HG02970 (cell line): Measurements from ENCODE around the gene CNTNAP4.

ENCODE experiments used
- ATAC-seq: cut with Tn5 transposase; IDR thresholded peaks from one replicate; pipeline ENCODE4 v1.9.1; 2021; ENCODE audit warnings: mild to moderate bottlenecking, moderate library complexity, moderate number of reproducible peaks; ENCODE audit not compliant: unreplicated experiment, low FRiP score

Gene CNTNAP4

DNA sequence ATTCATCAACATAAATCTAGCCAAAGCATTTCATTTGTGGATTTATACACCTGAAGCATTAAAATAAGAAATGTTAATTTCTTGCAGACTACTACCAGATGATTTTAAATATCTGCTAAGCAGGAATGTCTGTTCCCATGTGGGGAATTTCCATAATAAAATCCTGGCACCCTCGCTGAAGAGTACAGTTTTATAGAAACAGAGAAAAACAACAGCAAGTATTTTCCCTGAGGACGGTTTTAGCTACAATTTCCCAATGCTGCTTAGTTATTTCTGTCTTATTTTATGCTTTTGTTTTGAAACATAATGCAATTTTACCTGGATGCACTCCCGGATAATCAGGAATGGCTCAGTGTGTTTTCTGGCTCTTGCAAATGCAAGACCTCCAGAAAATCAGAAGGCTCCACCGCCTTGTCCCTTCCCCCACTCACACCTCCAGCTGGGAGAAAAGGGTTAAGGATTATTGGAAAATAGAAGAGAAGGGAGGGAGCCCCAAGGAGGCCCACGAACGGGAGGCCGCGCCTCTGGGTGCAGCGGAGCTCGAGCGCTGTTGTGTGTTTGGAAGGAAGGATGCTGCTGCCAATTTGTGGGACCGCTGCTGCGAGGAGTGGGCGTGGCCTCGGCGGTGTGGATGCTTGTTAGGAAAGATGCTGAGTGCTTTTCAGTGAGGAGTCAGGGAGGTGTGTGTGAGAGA lies at the start of gene CNTNAP4:
Gene CNTNAP4, plus strand, starts transcription at position 657 of the 694 bp plus-strand sequence. CDS start 262 bp downstream, outside the sequence.
- no peak for ATAC-seq

DNA sequence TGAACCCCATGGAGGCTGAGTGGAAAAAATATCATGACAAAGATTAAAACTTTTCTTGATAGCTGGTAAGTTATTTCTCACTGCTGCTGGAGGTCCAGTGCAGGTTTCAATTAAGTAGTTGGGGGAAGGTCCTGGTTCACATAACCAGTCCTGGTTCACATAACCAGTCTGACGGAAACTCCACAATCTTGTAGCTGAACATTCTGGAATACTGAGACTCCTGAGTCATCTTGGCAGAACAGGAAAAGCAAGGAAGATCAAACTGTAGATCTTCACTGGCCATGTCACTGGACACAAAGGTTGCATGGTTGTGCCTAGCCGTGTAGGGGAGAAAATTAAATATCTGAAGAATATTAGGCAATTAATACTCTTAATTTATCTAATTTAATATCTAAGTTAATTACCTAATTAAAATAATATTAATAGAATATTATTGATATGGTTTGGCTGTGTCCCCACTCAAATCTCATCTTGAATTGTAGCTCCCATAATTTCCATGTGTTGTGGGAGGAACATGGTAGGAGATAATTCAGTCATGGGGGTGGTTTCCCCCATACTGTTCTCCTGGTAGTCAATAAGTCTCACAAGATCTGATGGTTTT lies 48.6 kb upstream of the CNTNAP4 start:
- ATAC-seq = no peak

GRCh38 chr16:76232704-76233103 lies 44.5 kb upstream of the CNTNAP4 start:
- ATAC-seq = no peak

- ATAC-seq = no peak
Observed at GRCh38 chr16:76235025-76235424, 42.2 kb upstream of the CNTNAP4 start.

GRCh38 chr16:76235426-76235825 lies 41.8 kb upstream of the CNTNAP4 start:
- no peak for ATAC-seq

GRCh38 chr16:76237471-76237870 lies 39.7 kb upstream of the CNTNAP4 start:
- no peak for ATAC-seq

DNA sequence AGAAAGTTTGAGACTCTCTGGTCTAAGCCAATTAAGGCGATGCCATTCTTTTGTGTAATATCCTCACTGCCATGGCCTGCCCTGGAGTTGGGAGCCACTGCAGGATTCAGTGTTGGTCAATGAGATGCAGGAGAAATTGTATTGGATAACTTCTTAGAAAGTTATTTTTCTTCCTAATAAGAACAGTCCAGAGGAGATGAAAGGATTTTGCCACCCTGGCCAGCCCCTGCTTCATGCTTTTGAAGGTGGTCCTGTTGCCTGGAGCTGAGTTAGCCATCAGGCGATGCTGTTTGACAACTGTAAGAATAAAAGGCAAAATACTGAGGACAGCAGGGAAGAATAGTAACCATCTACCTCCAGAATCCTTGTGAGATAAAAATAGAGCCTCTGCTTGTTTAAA lies 35.4 kb upstream of the CNTNAP4 start:
- no peak for ATAC-seq

DNA sequence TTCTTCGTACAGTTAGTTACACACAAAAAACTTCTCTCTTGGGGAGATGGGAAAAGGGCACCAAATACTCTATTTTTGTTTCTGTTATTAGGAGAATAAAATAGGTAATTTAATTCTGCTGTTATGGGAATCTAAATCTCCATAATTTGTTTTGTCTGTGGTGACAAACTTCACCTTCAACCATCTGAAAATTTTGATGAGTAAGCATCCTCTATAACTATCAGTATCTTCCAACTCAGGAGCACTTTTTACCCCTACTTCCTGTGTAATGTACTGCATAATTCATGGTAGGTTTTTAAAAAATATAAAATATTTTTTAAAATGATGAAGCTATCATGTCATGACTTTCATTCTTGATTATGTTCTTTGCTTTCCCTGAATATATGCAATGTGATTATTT lies 33.6 kb upstream of the CNTNAP4 start:
- no peak for ATAC-seq

- no peak for ATAC-seq
Observed at GRCh38 chr16:76246587-76246986, 30.6 kb upstream of the CNTNAP4 start.

- ATAC-seq = no peak
Observed at GRCh38 chr16:76265434-76266045, 11.7 kb upstream of the CNTNAP4 start.

DNA sequence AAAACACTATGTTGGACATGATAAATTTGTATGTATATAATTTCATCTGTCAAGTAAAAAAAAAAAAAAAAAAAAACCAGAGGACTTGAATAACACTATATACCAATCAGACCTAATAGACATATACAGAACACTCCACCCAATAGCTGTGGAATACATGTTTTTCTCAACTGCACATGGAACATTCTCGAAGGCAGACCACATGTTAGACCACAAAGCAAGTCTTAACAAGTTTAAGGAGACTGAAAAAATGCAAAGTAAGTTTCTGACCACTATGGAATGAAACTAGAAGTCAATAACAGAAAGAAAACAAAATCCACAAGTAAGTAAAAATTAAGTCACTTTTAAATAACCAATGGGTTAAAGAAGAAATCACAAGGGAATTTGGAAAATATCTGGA lies 8.4 kb upstream of the CNTNAP4 start:
- ATAC-seq = no peak

DNA sequence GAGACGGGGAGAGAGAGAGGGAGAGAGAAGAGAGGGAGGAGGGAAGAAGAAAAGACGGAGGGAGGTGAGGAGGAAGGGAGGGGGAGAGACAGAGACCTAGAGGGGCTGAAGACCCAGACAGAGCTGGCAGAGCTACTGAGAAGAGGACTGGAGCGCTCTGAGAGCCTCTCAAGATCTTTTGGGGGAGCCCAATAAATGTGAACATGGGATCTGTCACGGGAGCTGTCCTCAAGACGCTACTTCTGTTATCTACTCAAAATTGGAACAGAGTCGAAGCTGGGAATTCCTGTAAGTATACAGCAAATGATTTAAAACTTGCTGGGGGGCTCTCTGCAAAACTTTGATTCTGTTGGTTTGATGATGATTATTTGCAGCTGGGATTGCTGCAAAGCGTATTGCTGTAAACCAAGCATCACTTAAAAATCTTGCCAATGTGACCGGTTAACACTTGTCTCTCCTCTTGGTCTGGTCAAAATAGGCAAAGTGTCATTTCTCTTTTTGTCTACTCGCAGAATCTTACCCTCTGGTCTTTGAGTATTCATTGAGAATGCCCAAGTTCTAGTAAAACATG lies 344 bp downstream of the CNTNAP4 start:
- no peak for ATAC-seq

GRCh38 chr16:76278086-76278485 lies 885 bp downstream of the CNTNAP4 start:
- no peak for ATAC-seq

DNA sequence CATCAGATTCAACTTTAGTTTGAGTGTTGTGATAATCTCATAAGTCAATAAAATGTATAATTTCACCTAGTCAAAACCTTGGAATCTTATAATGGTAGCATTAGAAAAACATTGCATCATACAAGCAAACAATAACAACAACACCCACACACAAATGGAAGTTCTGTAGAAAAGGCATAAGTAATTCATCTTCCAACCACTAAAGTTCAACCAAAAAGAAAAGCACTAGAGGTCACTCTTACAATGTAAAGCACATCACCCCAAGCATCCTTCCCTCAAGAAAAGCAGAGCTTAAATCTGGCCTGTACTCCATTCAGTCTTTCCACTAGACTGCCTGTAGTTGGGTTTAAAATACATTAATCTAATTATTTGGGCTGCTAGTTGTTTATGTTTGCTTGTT lies 1.8 kb downstream of the CNTNAP4 start:
- ATAC-seq = no peak

DNA sequence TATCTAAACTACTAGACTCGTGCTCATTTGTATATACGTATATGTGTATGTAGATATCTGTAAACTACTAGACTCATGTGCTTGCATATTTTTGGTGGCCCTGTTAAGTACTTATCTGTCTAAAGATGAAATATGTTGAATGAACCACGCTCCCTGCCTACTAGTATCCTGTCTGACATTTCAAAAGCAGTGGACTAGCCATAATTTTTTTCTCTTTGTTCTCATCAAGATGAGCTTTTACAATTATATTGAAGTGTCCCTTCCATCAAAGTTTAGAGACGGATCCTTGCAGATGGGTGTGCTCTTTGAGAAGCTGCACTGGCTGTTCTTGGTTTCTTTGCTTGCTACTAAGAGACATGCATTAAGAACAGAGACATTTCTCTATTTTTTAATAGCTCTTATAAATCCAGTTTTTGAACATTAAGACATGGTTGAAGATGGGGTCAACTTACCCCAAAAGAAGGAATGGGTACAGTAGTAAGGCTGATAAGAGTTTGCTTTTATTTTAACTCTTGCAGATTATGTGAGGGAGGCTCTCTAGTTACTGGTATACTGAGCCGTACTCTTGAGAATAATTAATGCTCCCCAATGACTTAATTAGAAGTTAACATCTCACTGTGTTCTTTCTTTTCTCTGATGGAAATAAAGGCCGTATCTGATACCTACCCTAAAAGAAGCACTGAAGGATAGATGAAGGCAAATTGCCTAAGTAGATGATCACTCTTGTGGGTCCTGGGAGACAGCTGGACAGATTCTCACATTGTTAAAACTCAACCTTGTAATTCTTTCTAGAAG lies 3.4 kb downstream of the CNTNAP4 start:
- ATAC-seq = no peak

DNA sequence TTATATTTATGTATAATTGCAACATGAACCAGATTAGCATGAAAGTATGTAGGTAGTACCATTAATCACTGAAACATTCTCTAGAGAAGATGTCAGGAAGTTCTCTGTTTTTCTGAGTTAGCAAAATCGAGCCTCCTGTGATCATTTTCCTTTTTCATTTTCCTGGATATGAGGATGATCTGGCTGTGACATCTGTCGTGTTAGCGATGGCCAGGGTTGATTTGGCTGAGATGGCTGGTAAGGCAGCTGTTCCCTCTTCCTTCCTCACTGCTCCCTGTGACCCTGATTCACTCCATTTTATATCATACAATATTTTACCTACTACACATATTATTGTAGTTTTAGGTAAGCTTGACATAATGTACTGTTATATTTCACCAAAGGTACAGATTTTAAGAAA lies 10.3 kb downstream of the CNTNAP4 start:
- ATAC-seq = no peak

DNA sequence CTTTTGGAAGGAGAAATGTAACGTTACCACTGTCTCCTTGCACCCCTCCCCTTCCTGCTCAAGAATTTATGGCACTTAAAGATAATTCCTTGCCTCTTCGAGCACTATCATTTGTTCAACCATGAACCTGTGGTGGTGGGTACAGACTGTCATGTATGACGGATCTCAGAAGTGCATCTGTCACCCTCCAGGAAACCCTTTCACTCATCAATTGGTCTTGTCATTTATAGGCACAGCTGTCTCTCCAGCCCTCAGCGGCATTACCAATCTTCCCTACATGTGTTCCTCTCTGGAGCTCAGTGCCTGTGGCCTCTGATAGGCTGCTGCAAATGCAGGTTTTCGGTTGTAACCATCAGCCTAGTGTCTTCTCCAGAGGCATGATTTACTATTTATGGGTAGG lies 15.0 kb downstream of the CNTNAP4 start:
- ATAC-seq = no peak

- ATAC-seq = no peak
Observed at GRCh38 chr16:76293980-76294379, 16.8 kb downstream of the CNTNAP4 start.

GRCh38 chr16:76294396-76295214 lies 17.4 kb downstream of the CNTNAP4 start:
- ATAC-seq = no peak

- no peak for ATAC-seq
Observed at GRCh38 chr16:76297941-76298340, 20.7 kb downstream of the CNTNAP4 start.
